Dermis microvascular lymphatic vessel endothelial cell (primary cell): ENCODE data around the gene BIK. TPM values are rescaled to one million over a fixed set of nuclear protein-coding genes. Genes with fewer than 3 reads are reported as not detected.

Experiments
- DNase-seq, 2 donors: peaks; one replicate each; pipeline versions ENCODE4 v3.0.0 to v3.0.0-alpha.2; 2010; ENCODE audit warnings: low read depth in 2 of 2
- total RNA-seq: library from RNA; depleted of rRNA; stranded (reverse); fragments of >200 nt; gene quantifications from 2 replicates; pipeline ENCODE4 v1.2.1, GENCODE V29; 2014

BIK gene, protein sequence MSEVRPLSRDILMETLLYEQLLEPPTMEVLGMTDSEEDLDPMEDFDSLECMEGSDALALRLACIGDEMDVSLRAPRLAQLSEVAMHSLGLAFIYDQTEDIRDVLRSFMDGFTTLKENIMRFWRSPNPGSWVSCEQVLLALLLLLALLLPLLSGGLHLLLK
- 1.0 and 1.4 TPM in 2 replicates for total RNA-seq

DNA sequence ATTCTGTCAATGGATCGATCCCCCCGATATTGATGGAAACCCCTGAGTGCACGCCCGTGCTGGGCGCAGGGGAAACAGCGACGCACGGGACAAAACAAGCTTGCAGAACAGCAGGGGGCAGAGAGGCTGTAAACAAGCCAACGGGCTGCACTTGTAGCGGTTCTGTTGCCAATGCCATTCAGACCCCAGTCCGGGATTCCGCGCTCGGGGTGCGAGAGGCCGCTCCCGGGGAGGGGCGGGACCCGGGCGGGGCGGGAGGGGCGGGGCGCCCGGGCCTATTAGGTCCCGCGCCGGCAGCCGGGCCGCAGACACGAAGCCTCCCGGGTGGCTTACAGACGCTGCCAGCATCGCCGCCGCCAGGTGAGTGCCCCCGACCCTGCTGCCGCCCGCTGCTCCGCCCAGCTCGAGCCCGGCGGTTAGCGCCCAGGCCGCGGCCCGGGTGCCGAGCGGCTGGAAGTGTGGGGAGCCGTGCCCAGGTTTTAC is at the start of gene BIK:
Gene BIK (plus strand): TSS at position 307 of the 483 bp plus-strand sequence. CDS start 13,273 bp downstream, outside the sequence.
- peak in 1 of 2 donors; percentile 55 for DNase-seq

DNA sequence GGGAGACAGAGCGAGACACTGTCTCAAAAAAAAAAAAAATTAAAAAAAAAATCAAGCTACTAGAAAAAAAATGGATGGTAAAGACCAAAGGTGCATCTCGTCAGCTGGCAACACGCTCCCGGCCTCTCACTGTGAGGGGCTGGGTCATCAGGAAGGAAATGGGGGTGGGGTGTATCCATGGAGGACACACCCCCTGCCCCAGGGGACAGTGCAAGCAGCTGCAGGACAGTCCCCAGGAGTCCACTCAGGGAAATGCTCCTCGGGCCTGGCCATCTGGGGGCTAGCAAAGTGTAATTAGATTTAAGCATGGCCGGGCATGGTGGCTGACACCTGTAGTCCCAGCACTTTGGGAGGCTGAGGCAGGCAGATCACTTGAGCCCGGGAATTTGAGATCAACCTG is 44.4 kb upstream of the BIK start:
- DNase-seq, result peak in 1 of 2 donors; percentile 29

DNA sequence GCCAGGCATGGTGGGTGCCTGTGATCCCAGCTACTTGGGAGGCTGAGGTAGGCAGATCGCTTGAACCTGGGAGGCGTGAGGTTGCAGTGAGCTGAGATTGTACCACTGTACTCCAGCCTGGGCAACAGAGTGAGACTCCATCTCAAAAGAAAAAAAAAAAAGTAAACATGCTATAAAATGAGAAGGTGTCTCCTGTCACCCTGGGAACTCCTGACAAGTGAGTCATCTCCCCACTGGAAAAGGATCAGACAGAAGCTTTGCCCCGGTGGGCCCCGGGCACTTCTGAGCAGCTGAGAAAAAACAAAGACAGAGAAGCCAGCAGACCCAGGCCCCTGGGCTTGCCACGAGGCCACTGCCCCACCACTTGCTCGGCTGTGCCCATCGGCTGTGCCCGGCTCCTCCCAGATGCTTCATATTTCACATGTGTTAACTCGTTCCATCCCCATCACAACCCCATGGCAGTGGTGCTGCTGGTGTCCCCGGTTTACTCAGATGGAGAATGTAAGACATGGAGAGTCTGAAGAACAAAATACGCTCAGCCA is 43.6 kb upstream of the BIK start:
- DNase-seq, result peak in 1 of 2 donors; percentile 86

DNA sequence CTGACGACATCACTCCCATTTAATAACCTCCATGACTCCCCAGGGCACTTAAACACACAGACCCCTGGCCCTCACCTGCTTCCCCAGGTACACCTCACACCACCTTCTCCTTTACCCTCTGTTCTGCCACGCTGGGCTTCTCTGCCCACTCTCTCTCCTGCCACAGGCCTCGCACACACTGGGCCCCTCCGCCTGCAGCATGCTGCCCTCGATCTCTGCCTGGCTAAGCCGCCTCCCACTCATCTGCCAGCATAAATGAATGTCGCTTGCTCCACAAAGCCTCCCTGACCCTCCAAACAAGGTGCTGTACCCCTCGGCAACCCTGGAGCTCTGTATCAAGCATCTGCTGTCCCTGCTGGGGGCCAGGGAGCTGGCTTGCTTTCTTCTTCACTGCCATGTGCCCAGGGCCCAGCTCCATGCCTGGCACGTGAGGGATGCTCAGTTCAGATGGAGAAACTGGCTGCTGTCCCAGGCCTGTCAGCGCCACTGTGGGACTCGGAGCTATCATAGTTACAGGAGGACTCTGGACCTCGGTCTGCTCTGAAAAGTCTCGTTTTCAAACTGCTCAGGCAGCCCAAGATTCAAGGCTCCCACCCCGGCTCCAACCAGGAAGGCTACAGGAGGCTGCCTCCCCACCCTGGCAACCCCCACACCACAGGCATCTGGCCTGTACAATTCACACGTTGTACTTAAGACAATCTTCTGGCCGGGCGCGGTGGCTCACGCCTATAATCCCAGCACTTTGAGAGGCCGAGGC is 33.3 kb upstream of the BIK start:
- no peak for DNase-seq

DNA sequence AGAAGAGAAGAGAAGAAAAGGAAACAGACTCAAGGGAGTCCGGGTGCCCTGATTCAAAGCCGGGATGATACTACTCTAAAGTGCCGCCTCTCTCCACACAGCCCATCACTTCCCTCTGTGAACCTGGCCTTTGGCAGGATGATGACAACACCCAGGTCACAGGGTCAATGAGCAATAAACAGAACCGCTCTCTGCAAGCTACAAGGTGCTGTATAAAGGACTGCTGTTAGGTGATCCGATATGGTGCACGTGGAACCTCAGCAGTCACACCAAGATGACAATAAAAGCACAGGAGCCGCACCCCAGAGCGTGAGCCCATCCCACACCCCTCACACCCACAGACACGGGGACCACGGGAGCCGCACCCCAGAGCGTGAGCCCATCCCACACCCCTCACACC is 32.0 kb upstream of the BIK start:
- no peak for DNase-seq

DNA sequence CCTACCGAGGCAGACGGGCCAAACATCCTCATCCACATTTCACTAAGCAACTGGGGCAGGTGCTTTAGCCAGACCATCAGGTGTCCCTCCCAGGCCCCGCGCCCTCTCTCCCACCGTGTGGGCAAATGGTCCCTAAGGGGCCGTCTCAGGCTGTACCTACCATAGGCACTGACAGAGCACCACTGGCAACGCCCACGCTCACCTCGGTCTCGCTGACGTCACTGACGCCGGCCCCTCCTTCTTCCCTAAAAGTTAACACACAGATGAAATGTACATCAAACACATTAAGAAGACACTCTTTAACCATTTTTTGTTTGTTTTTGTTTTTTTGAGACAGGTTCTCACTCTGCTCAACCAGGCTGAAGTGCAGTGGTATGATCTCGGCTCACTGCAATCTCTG is 30.8 kb upstream of the BIK start:
- DNase-seq, result no peak

DNA sequence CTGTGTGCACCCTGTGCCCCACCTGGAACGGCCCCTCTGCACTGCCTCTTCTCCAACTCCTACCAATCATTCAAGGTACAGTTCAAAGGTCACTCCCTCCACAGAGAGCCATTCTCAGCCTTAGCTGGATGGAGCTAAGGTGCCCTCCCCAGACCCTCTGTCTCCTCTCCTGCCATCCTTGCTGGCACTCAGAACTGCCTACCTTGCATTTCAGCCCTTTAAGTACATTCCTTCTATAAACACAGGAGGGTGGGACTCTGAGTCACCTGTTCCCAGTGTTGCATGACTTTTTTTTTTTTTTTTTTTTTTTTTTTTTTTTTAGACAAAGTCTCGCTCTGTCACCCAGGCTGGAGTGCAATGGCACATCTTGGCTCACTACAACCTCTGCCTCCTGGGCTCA is 29.9 kb upstream of the BIK start:
- no peak for DNase-seq

DNA sequence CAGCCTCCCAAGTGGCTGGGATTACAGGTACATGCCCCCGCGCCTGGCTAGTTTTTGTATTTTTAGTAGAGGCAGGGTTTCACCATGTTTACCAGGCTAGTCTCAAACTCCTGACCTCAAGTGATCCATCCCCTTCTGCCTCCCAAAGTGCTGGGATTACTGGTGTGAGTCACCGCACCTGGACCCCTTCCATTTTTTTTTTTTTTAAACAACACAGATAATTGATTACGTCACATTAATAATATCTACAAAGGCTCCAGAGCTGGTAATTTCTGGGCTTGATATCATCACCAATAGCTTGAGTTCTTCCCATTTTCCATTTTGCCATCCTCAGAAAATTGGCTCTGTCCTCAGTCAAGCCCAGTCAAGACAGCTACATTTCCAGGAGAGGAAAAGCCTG is 28.6 kb upstream of the BIK start:
- DNase-seq, result no peak

DNA sequence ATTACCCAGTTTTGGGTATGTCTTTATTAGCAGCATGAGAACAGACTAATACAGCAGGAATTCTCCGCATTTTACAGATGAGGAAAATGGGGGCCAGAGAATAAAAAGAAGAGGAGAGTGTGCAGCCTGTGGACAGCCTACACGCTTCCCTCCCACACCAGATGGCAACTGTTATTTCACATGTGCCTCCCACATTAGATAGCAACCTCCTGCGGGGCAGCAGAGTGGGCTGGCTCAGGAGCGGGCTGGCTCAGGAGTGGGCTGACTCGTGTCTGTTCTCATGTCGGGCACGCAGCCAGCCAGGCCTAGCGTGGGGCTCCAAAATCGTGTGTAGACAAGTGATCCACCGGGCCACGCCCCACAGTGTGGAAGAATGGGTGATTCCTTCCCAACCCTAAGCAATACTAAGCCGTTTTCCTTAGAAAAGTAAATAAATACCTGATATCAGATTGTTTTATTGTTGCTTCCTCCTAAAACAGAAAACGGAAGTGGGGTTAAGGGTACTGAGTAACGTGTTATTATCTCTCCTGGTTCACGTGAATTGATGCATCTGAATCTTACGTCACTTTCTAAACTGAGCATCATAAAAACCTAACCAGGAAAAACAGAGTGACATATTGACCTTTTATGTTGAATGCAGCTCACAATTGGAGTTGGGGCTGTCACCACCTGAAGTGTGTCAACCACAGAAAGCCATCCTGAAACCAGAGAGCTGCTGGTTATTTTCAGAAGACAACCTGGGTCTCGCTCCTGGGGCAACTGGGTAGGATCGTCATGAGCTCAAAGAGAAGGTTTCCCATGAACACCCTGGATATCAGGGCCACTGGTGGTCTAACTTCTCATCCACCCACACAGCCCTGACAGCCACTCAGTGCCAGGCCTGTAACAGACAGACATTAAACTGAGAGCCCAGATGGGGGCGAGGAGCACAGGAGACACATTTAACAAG is 24.6 kb upstream of the BIK start:
- peak; percentile 71 to 87 for DNase-seq

DNA sequence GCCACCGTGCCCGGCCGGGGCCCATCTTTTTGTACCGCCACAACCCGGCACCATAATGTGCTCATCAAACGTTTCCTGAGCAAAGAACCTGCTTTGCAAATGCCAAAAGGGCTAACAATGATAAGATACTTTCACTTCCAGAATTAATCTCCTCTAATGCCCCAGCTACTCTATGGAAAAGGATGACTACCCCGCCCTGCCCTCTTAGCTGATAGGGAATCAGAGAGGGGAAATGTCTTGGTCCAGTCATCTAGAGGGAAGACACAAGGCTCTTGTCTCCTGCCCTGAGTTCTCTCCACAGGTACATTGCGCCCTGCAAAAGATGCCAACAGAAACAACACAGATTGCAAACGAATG is 21.9 kb upstream of the BIK start:
- DNase-seq, result no peak

DNA sequence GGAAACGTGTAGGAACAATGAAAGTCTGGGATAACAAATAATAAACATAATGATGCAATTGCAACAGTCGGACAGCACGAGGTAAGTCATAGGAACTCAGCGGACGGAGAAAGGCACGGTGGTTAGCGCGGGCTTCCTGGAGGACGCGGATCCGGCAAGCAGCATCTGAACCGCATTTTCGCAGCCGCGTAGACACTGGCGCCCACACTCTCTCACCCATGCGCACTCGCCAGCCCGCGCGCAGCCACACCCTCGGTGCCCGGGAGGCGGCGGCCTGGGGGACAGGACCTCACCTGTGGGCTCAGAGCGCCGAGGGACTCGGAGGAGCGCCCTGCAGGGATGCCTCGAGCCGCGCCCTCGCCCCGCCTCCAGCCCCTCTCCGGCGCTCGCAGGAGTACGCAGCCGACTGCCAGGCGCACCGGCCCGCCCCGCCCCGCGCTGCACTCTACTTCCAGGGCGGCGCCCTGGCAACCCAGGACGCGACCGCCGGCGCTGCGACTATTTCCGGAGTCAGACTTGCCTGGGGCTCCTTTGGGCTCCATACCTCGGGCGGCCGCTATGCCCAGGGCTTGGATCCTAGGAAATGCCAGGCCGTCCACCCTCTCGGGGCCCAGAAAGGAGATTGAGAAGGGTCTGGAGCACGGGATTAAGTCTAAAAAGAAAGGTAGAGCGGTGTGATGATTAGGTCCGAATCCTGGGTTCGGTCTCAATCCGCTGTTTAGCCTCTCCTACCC is 21.4 kb upstream of the BIK start, which contains the start of gene TTLL1:
Gene TTLL1 (minus strand): TSS at position 408 of the 734 bp plus-strand sequence. CDS start 13,805 bp downstream, outside the sequence.
- DNase-seq, result peak; percentile 43 to 87

DNA sequence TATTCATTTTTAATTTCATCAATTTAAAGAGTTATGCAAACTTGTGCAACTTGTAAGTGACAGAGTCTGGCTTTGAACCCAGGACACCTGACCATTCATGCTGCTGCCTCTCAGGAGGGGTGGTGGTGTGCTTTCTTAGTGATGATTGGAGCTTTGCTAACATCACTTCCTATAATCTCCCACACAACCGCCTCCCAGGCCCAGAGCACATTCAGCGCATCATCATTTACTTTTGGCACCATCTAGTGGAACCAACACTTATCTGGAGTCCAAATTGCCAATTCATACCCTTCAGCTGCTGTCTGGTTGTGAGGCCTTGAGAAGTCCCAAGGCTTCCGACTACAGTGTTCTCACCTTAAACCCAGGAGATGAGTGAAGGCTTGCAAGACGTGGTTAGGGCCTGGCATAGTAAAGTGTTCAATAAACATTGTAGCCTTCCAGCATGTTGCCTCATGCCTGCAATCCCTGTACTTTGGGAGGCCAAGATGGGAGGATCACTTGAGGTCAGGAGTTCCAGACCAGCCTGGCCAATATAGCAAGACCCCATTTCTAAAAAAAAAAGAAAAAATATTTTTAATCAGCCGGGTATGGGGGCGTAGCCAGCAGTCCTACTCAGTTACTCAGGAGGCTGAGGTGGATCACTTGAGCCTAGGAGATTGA is 20.3 kb upstream of the BIK start:
- DNase-seq, result peak; percentile 86 to 89

DNA sequence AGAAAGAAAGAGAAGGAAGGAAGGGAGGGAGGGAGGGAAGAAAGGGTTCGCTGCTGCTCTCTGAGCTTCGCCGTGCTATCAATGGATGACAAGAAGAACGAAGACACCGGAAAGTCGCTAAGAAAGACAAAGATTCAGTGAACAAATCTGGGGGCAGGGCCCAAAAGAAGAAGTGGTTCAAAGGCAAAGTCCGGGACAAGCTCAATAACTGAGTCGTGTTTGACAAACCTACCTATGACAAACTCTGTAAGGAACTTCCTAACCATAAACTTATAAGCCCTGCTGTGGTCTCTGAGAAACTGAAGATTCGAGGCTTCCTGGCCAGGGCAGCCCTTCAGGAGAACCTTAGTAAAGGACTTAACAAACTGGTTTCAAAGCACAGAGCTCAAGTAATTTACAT is 18.5 kb upstream of the BIK start:
- no peak for DNase-seq

DNA sequence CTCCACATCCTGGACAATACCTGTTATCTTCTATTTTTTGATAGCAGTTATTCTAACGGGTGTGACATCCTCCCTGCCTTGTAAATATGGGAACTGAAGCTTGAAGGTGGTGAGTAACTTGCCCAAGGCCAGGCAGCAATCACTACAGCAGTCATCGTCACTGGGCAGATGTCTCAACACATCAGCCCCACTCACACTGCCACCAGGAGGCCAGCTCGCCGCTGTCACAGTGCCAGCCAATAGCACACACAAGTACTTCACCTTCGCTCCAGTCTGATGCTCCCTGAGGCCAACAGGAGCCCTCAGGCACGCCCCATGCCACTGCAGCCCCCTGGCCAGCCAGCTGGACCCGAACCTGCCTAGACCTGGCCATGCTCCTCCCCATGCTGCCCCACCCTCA is 16.5 kb upstream of the BIK start:
- DNase-seq, result peak in 1 of 2 donors; percentile 21

DNA sequence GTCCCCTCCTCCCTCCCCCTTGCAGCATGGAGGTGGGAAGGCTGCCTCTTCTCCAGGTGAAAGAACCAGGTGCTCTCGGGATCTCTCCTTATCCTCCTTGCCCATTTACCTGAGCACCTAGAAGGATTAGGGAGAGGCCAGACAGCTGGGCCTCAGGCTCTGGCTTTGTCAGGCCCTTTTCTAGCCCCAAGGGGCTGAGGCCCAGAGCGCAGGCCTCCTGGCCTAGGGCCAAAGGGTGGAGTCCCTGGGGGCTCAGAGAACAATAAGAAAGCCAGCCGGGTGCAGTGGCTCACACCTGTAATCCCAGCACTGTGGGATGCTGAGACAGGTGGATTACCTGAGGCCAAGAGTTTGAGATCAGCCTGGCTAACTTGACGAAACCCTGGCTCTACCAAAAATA is 16.0 kb upstream of the BIK start:
- no peak for DNase-seq

DNA sequence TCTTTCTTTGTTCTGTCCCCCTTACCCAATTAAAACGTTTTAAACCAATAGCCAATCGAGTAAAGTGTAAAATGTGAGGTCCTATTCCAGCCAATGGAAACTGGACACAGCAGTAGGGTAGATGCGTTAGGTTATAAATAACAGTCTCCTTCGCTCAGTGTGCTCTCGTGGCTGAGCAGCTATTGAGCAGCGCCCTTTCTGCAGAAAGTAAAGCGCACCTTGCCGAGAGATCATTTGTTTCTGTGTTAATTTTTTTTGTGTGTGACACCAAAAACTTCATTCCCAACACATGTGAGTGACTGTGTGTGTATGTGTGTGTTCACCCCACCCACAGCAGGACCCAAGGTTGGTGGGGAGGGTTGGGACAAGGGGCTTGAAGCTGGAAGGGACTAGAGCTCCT is 14.1 kb upstream of the BIK start:
- DNase-seq, result no peak

DNA sequence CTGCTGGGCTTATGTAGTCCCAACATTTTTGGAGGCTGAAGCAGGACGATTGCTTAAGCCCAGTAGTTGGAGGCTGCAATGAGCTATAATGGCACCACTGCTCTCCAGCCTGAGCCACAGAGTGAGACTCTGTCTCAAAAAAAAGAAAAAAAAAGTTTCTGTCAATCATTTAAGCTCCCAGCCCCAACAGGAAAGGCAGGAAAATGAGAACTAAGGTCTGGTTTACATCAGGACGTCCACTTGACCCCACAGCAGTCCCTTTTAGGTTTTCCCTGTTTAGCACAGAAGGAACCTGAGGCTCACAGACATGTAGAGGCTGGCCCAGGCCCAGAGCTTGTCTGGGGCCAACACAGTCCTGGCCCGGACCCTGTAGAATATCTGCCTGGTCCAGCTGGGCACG is 12.2 kb upstream of the BIK start:
- DNase-seq, result peak in 1 of 2 donors; percentile 24

DNA sequence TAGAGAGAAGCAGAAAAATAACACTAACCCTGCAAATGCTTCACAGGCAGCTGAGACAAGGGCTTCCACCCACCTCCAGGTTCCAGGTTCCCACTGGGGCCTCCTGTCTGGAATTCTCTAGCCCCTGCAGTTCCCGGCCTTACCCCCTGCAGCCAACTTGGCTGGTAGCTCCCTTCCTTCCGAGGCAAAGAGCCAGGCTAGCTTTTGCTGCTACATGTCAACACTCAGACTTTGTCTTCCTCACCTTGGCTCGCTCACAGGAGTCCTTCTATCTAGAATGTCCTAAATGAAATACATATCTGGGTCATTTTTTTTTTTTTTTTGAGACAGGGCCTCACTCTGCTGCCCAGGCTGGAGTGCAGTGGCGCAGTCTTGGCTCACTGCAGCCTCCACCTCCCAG is 11.5 kb upstream of the BIK start:
- DNase-seq, result peak in 1 of 2 donors; percentile 24

DNA sequence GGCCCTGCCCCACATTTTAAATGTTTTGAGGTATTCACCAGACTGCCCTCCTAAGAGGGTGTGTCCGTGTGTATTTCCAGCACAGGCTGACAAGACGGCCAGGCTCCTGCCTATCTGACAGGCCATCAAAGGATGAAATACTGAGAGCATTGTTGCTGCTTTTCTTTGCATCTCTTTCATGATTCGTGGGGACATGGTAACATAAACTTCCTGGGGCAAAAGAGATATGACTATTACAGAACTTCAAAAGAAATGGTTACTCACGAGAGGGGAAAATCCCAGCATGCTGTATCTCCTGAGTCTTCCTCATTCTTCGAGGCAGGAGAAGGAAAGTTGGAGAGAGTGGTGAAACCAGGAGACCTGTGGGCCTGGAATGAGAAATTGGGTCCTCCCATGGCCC is 10.3 kb upstream of the BIK start:
- DNase-seq, result no peak

DNA sequence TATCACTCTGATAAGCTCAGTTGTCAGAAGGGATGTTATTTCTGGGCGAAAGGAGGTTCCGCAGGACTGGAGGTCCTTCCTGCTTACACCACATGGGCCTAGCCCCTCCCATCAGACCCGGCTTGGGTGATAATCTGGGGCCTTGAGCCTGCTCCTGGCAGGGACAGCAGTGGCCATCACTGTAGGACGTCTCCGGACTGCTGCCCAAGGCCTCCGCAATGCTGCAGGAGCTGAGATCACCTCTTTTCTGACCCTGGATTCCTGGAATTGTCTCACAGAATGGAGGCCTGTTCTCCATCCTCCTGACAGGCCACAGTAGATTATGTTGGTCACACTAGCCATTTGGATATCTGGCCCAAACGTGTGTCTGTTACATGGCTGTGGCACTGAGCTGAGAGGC is 9.2 kb upstream of the BIK start:
- DNase-seq, result peak in 1 of 2 donors; percentile 35
